ENCODE data around the gene FAAP20. TPM values are rescaled to one million over a fixed set of nuclear protein-coding genes. Genes with fewer than 3 reads are reported as not detected.

FAAP20 gene
- total and polyA plus RNA-seq, 9 of the 15 experiments (the other 6 are each of a cell fraction or from before 2014, with no cell fraction given): 0.58 to 143 (median 9.9) TPM

- no peak for TF ChIP-seq RREB1 (CRISPR knock-in tag; IDR thresholded peaks at IDR 0.05)
- no peak for TF ChIP-seq BRCA1 (IDR thresholded peaks at IDR 0.05)
- TF ChIP-seq BRCA1 (CRISPR knock-in tag; IDR thresholded peaks at IDR 0.05): no peak
- TF ChIP-seq GTF3C2 (IDR thresholded peaks at IDR 0.05; ENCODE audit: borderline replicate concordance, extremely low read depth, insufficient read length): no peak
- peak; percentile 61 for TF ChIP-seq GMEB1 (CRISPR knock-in tag; IDR thresholded peaks at IDR 0.05)
- TF ChIP-seq HBP1 (CRISPR knock-in tag; IDR thresholded peaks at IDR 0.05): no peak
- peak in 1 of 3 experiments; percentile 12; a peak in 2 of 6 replicates for TF ChIP-seq CTCF (IDR thresholded peaks at IDR 0.05 in 2 of 3, conservative IDR thresholded peaks at IDR 0.05 in 1 of 3; ENCODE audit: insufficient read depth in 2 of 3, low read depth in 1 of 3, low read length in 3 of 3)
- no peak for TF ChIP-seq BCL6 (CRISPR knock-in tag; IDR thresholded peaks at IDR 0.05)
- peak; percentile 53 for TF ChIP-seq RBBP5 (IDR thresholded peaks at IDR 0.05; ENCODE audit: borderline replicate concordance, insufficient read depth, low read length, poor library complexity, severe bottlenecking)
Observed at GRCh38 chr1:2227346-2228156, 33.0 kb upstream of the FAAP20 start (continued).
